B cell (primary cell): ENCODE data around the gene RAI14. TPM values are rescaled to one million over a fixed set of nuclear protein-coding genes. Genes with fewer than 3 reads are reported as not detected.

ENCODE experiments used
- ATAC-seq: fragments of 200-7000 bp; cut with Tn5 transposase; one replicate; pipeline ENCODE4 v1.10.0; 2021; ENCODE audit warnings: low read depth, mild to moderate bottlenecking, moderate number of reproducible peaks, moderate library complexity
- CTCF ChIA-PET: fragments of 350-600 bp; sonication (Branson Sonifier 250); formaldehyde crosslinking; loops from one replicate; lab custom pipeline; 2021; ENCODE audit warnings: antibody characterized with exemption, inconsistent platforms; lab: Charles Lee
- POLR2A ChIA-PET: fragments of 350-600 bp; sonication (Branson Sonifier 250); formaldehyde crosslinking; loops from one replicate; lab custom pipeline; 2021; ENCODE audit warnings: antibody characterized with exemption; lab: Charles Lee
- DNase-seq: peaks from one replicate; pipeline ENCODE4 v3.0.0; 2013
- H2AFZ ChIP-seq: 2 replicates; pipeline ENCODE4 v1.6.1; 2012; ENCODE audit warnings: mild to moderate bottlenecking, low read depth, low read length; ENCODE audit not compliant: insufficient read depth, poor library complexity, severe bottlenecking
- H3K27ac ChIP-seq, 2 donors: 1 replicate in 1 of 2; 2 replicates in 1 of 2; pipeline ENCODE4 v1.5.1; 2012 to 2013; ENCODE audit warnings: low read length in 2 of 2, mild to moderate bottlenecking in 2 of 2, moderate library complexity in 1 of 2
- H3K27me3 ChIP-seq, 4 experiments: fragments of 200-600 bp in 1 of 4; sonication (generic) in 1 of 4; replicated peaks in 1 of 4; 1 replicate in 2 of 4; 2 replicates in 2 of 4; pipeline versions ENCODE4 v1.6.1 to v1.7.0; 2013 to 2016; ENCODE audit warnings: low read length in 3 of 4, mild to moderate bottlenecking in 2 of 4, mixed read lengths in 1 of 4, moderate library complexity in 1 of 4; ENCODE audit not compliant: insufficient read depth in 4 of 4, control insufficient read depth in 3 of 4; ENCODE audit errors: control extremely low read depth in 1 of 4
- H3K36me3 ChIP-seq, 2 experiments: replicated peaks in 1 of 2; 1 replicate in 1 of 2; 2 replicates in 1 of 2; pipeline versions ENCODE4 v1.6.1 to v1.7.1; 2013; ENCODE audit warnings: low read length in 1 of 2; ENCODE audit not compliant: insufficient read depth in 2 of 2, control insufficient read depth in 1 of 2; ENCODE audit errors: control extremely low read depth in 1 of 2, extremely low read depth in 1 of 2
- H3K4me1 ChIP-seq, 2 donors: fragments of 200-600 bp in 1 of 2; sonication (generic) in 1 of 2; 1 replicate in 1 of 2; 2 replicates in 1 of 2; pipeline versions ENCODE4 v1.5.1 to v1.6.1; 2013 to 2017; ENCODE audit warnings: low read length in 2 of 2; ENCODE audit not compliant: control insufficient read depth in 2 of 2, insufficient read depth in 2 of 2
- H3K4me2 ChIP-seq: replicated peaks from 2 replicates; pipeline ENCODE3; 2012; ENCODE audit warnings: mild to moderate bottlenecking, low read depth, low read length; ENCODE audit not compliant: poor library complexity, severe bottlenecking
- H3K4me3 ChIP-seq, 5 experiments: fragments of 200-600 bp in 1 of 5; sonication (generic) in 1 of 5; 1 replicate in 3 of 5; 2 replicates in 2 of 5; pipeline versions ENCODE4 v1.5.1 to v1.7.0; 2011 to 2016; ENCODE audit warnings: low read length in 4 of 5, mild to moderate bottlenecking in 4 of 5, low read depth in 2 of 5, control low read depth in 1 of 5, moderate library complexity in 1 of 5; ENCODE audit not compliant: insufficient read depth in 1 of 5; ENCODE audit errors: control extremely low read depth in 1 of 5, extremely low read depth in 1 of 5
- H3K79me2 ChIP-seq: fragments of 200-600 bp; sonication (generic); one replicate; pipeline ENCODE4 v1.6.0; 2016; ENCODE audit warnings: low read length; ENCODE audit not compliant: control insufficient read depth, insufficient read depth
- H3K9ac ChIP-seq: fragments of 200-600 bp; sonication (generic); 2 replicates; pipeline ENCODE4 v1.6.1; 2017; ENCODE audit warnings: mild to moderate bottlenecking, low read length, moderate library complexity
- H3K9me3 ChIP-seq, 3 donors: one replicate each; pipeline versions ENCODE4 v1.6.1 to v1.7.1; 2013; ENCODE audit warnings: low read length in 2 of 3; ENCODE audit not compliant: control insufficient read depth in 2 of 3, insufficient read depth in 1 of 3; ENCODE audit errors: control extremely low read depth in 1 of 3
- H4K20me1 ChIP-seq: 2 replicates; pipeline ENCODE4 v1.6.0; 2012; ENCODE audit warnings: mild to moderate bottlenecking, low read length; ENCODE audit not compliant: insufficient read depth, control insufficient read depth, poor library complexity, severe bottlenecking
- H3K27ac Mint-ChIP-seq: one replicate; pipeline ENCODE4 v1.8.0; 2021; ENCODE audit warnings: mixed read lengths
- H3K27me3 Mint-ChIP-seq: one replicate; pipeline ENCODE4 v1.8.0; 2021; ENCODE audit warnings: mixed read lengths
- H3K4me1 Mint-ChIP-seq: one replicate; pipeline ENCODE4 v1.8.0; 2021; ENCODE audit warnings: mixed read lengths
- H3K4me3 Mint-ChIP-seq: one replicate; pipeline ENCODE4 v1.8.0; 2021; ENCODE audit warnings: mixed read lengths
- H3K9me3 Mint-ChIP-seq: one replicate; pipeline ENCODE4 v1.8.0; 2022; ENCODE audit warnings: mixed read lengths; ENCODE audit not compliant: insufficient read depth
- EZH2 ChIP-seq: IDR thresholded peaks from 2 replicates; pipeline ENCODE4 v1.6.1; 2012; ENCODE audit warnings: borderline replicate concordance, low read depth, mild to moderate bottlenecking, moderate library complexity, low read length; ENCODE audit not compliant: insufficient read depth, poor library complexity, severe bottlenecking
- WGBS: methylation state at CpG from one replicate; pipeline ENCODE4 v1.1.5; 2013; ENCODE audit warnings: missing lambda C conversion rate; ENCODE audit not compliant: insufficient coverage; 5-methylcytosine and 5-hydroxymethylcytosine counted together
- intact Hi-C: fragments of 100-400 bp; cut with micrococcal nuclease; formaldehyde crosslinking; loops from one replicate; pipeline ENCODE4 v1.10.0; 2022
- polyA plus RNA-seq: library from polyadenylated mRNA; depleted of rRNA; stranded (reverse); fragments of >200 nt; gene quantifications from 2 replicates; pipeline ENCODE4 v1.2.3, GENCODE V29; 2012
- total RNA-seq, 2 donors: library from RNA; stranded (reverse); fragments of 120-200 nt in 1 of 2; gene quantifications; 1 replicate in 1 of 2; 2 replicates in 1 of 2; pipeline versions ENCODE4 v1.2.3 to v1.2.4, GENCODE V29; 2013 to 2022
- TF ChIP-seq, protein P1 (sequence below): fragments of 200-600 bp; IDR thresholded peaks from one replicate; pipeline ENCODE4 v1.8.0; 2022; ENCODE audit warnings: antibody characterized with exemption, mild to moderate bottlenecking

The RAI14 gene
- total and polyA plus RNA-seq, 2 donors (not counting 1 experiment from before 2014, with no cell fraction given): 0.55 to 1.9 TPM

DNA sequence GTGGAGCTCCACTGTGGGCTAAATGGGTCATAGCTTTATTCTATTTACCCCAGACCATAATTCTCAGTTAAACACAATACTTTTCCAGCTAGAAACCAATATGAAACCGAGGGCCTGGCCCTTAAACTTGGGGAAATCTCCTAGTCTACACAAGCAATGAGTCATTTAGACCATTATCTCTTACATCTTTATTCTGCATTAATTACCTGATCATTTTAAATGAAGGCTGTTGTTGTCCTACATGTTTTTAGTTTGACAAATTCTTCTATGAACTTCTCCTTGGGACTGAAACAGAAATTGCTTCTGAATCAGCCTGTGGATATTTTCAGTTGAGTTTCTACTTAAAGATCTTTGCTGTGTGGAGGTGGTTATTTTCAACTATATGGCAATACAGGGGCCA is 37.9 kb downstream of the RAI14 start:
- peaks cover 0 to 2% of the 10 kb centered on the region in 2 donors for H3K4me1 ChIP-seq
- ATAC-seq (no peak), DNase-seq (no peak)
- Mint-ChIP-seq H3K4me3 (no peak overlapping the region), H3K9me3 (no peaks in the 10 kb centered on the region), H3K27me3 (no peaks in the 10 kb centered on the region), H3K4me1 (peaks cover 4% of the 10 kb centered on the region), H3K27ac (no peak overlapping the region)
- H3K79me2 ChIP-seq: no peaks in the 10 kb centered on the region
- ChIA-PET POLR2A (no interaction called here), CTCF (no interaction called here)
- no peak overlapping the region for H3K4me2 ChIP-seq
- no peaks in the 10 kb centered on the region for H3K36me3 ChIP-seq
- no peak overlapping the region for H3K9ac ChIP-seq
- peaks cover 0 to 7% (median 0%) of the 10 kb centered on the region in 3 donors for H3K9me3 ChIP-seq
- peak overlapping the region; percentile 57 for H2AFZ ChIP-seq
- 60% methylated on average over 1 of the region's 1 CpG for WGBS
- no peaks in the 10 kb centered on the region for H3K27me3 ChIP-seq
- TF ChIP-seq EZH2: no peak
- TF ChIP-seq, protein P1, sequence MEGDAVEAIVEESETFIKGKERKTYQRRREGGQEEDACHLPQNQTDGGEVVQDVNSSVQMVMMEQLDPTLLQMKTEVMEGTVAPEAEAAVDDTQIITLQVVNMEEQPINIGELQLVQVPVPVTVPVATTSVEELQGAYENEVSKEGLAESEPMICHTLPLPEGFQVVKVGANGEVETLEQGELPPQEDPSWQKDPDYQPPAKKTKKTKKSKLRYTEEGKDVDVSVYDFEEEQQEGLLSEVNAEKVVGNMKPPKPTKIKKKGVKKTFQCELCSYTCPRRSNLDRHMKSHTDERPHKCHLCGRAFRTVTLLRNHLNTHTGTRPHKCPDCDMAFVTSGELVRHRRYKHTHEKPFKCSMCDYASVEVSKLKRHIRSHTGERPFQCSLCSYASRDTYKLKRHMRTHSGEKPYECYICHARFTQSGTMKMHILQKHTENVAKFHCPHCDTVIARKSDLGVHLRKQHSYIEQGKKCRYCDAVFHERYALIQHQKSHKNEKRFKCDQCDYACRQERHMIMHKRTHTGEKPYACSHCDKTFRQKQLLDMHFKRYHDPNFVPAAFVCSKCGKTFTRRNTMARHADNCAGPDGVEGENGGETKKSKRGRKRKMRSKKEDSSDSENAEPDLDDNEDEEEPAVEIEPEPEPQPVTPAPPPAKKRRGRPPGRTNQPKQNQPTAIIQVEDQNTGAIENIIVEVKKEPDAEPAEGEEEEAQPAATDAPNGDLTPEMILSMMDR: no peak
- intact Hi-C loops: no loop called here
- no peaks in the 10 kb centered on the region for H4K20me1 ChIP-seq
- H3K4me3 ChIP-seq: no peak overlapping the region
- no peak overlapping the region for H3K27ac ChIP-seq

DNA sequence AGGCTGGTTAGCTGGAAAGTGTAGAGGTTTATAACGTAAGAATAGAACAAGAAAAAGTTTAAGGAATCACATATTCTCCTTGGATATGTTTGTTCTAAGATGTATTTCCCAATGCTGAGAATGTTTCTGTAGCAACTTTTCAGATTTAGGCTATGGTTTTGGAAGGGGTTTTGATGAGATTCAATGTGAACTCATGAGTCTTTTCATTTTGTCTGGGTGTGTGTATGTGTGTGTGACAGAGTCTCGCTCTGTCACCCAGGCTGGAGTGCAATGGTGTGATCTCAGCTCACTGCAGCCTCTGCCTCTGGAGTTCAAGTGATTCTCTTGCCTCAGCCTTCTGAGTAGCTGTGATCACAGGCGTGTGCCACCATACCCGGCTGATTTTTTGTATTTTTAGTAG is 38.6 kb downstream of the RAI14 start:
- DNase-seq (no peak), ATAC-seq (no peak)
- Histone ChIP-seq H3K4me3 (no peak overlapping the region), H3K4me2 (no peak overlapping the region), H3K9me3 (peaks cover 0 to 7% (median 0%) of the 10 kb centered on the region in 3 donors), H3K4me1 (peaks cover 0 to 2% of the 10 kb centered on the region in 2 donors), H2AFZ (peak overlapping the region; percentile 57), H4K20me1 (no peaks in the 10 kb centered on the region), H3K27me3 (no peaks in the 10 kb centered on the region), H3K9ac (no peak overlapping the region), H3K27ac (no peak overlapping the region), H3K36me3 (no peaks in the 10 kb centered on the region), H3K79me2 (no peaks in the 10 kb centered on the region)
- no peaks in the 10 kb centered on the region for H3K9me3 Mint-ChIP-seq
- WGBS: 85% methylated on average over 2 of the region's 4 CpGs
- peaks cover 6% of the 10 kb centered on the region for H3K4me1 Mint-ChIP-seq
- H3K27me3 Mint-ChIP-seq: no peaks in the 10 kb centered on the region
- ChIA-PET POLR2A (no interaction called here), CTCF (interaction anchor here (0.7 kb wide), 1 partner anchor 204 kb away, joined by 3 read pairs; no protein-coding TSS in a partner anchor)
- no peak for TF ChIP-seq EZH2
- TF ChIP-seq, protein P1: no peak
- peak overlapping the region; percentile 7 for H3K27ac Mint-ChIP-seq
- no peak overlapping the region for H3K4me3 Mint-ChIP-seq
- intact Hi-C loops: loop anchor here (5.0 kb wide), 1 partner anchor 48 kb away; no protein-coding TSS in a partner anchor
